ENCODE data around the gene LGALS3. TPM values are rescaled to one million over a fixed set of nuclear protein-coding genes. Genes with fewer than 3 reads are reported as not detected.

LGALS3 gene
- total RNA-seq, 4 donors from 2014 or later, result 242 to 1,284 (median 1,203) TPM

DNA sequence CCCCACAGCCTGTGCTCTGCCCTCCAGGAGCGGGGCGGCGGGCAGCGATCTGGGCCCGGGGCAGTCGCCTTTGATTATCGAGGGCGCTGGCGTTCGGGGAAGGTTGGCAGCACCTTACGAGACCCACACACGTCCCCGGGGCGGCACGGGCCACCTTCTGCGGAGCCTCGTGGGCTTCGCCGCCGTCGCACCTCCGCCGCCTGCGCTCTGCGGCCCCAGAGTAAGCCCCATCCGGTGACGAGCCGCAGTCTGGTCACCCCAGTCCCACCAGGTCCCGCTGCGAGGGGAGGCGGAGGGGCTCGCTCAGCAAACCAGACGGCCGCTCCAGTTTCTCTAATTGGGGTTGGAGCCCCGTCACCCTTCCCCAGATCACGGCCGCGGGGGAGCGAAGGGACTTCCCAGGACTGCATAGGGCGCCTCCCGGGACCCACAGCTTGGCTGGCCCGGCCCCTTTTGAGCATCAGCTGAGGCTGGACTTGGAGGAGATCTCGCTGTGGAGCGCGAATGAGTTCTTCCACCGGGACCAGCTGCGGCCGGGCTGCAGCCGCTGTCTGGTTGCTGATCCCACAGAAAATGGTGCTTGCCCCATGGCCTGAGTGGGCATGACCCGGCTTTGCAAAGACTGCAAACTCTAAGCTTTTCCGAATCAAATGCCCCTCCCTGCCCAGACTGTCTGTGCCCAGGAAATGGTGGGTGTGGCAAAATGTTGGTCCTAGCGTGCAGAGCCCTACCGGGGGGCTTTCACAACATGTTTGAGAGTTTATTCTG lies 560 bp downstream of the LGALS3 start:
- peak overlapping the region; percentile 83 to 99 (median 94) for H3K27ac ChIP-seq
- peaks cover 0 to 48% (median 13%) of the 10 kb centered on the region in 4 donors for H3K4me1 ChIP-seq
- DNase-seq, result peak; percentile 52 to 76 (median 74)
- H3K9me3 ChIP-seq, result no peaks in the 10 kb centered on the region
- no peak for TF ChIP-seq POLR2A (IDR thresholded peaks at IDR 0.05)
- TF ChIP-seq, protein P1, sequence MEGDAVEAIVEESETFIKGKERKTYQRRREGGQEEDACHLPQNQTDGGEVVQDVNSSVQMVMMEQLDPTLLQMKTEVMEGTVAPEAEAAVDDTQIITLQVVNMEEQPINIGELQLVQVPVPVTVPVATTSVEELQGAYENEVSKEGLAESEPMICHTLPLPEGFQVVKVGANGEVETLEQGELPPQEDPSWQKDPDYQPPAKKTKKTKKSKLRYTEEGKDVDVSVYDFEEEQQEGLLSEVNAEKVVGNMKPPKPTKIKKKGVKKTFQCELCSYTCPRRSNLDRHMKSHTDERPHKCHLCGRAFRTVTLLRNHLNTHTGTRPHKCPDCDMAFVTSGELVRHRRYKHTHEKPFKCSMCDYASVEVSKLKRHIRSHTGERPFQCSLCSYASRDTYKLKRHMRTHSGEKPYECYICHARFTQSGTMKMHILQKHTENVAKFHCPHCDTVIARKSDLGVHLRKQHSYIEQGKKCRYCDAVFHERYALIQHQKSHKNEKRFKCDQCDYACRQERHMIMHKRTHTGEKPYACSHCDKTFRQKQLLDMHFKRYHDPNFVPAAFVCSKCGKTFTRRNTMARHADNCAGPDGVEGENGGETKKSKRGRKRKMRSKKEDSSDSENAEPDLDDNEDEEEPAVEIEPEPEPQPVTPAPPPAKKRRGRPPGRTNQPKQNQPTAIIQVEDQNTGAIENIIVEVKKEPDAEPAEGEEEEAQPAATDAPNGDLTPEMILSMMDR (IDR thresholded peaks at IDR 0.05), result no peak
- H3K36me3 ChIP-seq, result peaks cover 0 to 21% (median 0%) of the 10 kb centered on the region in 3 donors
- peak overlapping the region; percentile 68 to 96 (median 80) for H3K4me3 ChIP-seq
- no peaks in the 10 kb centered on the region for H3K27me3 ChIP-seq

DNA sequence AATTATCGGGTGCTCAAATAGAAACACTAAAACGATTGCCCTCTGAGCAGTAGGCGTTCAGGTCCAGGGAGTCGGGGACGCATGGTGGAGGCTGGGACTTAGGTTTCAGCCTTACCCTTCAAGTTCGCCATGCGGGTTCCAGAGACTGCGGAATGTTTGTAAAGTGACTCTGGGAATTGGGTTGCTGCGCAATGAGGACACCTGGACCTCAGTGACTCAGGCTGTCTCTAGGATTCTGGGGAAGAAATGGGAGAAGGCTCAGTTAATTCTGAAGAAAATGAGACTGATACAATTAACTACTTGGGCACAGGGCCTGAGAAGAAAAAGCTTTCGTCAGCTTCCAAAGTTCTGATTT lies 1.1 kb downstream of the LGALS3 start:
- H3K27me3 ChIP-seq, result no peaks in the 10 kb centered on the region
- TF ChIP-seq, protein P1 (IDR thresholded peaks at IDR 0.05), result no peak
- peak in 1 of 2 donors; percentile 11 for TF ChIP-seq POLR2A (IDR thresholded peaks at IDR 0.05)
- peak overlapping the region; percentile 83 to 99 (median 94) for H3K27ac ChIP-seq
- peaks cover 0 to 21% (median 0%) of the 10 kb centered on the region in 3 donors for H3K36me3 ChIP-seq
- no peak for DNase-seq
- peaks cover 0 to 47% (median 10%) of the 10 kb centered on the region in 4 donors for H3K4me1 ChIP-seq
- peak overlapping the region; percentile 68 to 96 (median 80) for H3K4me3 ChIP-seq
- no peaks in the 10 kb centered on the region for H3K9me3 ChIP-seq

DNA sequence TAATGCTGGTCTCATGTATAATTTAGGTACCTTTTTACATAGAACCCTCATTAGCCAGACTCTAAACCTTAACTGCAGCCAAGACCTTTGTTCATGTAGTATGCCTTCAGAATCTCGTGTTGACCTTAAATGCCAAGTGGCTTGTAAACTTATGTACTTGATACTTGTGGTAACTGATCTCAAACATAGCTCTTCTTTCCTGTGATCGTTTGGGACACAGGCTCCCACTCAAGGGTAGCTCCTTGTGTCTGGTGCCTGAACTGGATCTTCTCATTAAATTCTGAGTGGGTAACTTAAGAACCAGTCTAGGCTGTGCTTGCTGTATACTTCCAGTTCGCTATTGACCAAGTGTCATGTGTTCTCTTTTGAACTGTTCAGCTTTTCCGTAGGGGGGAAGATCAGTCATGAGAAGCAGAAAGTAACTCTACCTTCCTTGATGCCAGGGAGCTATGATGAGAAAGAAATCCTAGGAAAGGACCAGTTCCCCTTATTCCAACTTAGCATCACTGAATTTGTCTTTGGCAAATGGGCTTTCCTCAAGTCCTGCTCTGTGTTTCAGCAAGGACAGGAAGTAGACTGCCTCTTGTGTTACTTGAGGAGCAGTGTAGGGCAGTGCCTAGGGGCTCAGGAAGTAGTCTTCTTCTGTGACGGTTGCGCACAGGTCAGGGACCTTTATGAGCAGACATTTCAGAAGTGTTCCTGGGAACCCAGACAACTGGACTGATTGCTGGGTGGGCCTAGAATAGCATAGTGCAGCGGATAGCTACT lies 2.5 kb downstream of the LGALS3 start:
- peak in 1 of 3 donors; percentile 65 for DNase-seq
- TF ChIP-seq, protein P1 (IDR thresholded peaks at IDR 0.05), result peak in 1 of 6 experiments; percentile 15
- peak in 1 of 2 donors; percentile 48 for TF ChIP-seq POLR2A (IDR thresholded peaks at IDR 0.05)
- H3K4me1 ChIP-seq, result peaks cover 0 to 46% (median 3%) of the 10 kb centered on the region in 4 donors
- H3K4me3 ChIP-seq, result peak overlapping the region in 3 of 4 donors; percentile 69 to 96 (median 91)
- H3K36me3 ChIP-seq, result peaks cover 0 to 21% (median 0%) of the 10 kb centered on the region in 3 donors
- H3K27ac ChIP-seq, result peak overlapping the region in 3 of 4 donors; percentile 90 to 99 (median 97)
- H3K9me3 ChIP-seq, result no peaks in the 10 kb centered on the region
- no peaks in the 10 kb centered on the region for H3K27me3 ChIP-seq

DNA sequence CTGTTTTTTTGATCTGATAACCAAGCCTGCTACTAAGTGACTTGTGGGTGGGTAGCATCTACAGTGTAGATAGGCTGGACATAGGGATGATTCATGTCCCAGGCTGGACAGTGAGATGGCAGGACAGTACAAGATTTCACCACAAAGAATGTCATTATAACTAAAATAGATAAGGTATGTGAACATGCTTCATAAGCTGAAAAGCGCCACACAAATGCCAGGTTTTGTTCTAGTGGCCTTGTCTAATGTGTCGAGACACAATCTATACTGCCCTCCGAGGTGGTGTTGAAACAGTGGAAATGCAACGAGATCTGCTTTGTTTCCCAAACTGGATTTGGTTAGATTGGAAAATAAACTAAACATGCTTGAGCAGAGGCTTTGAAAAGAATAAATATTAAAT lies 4.4 kb downstream of the LGALS3 start:
- H3K27ac ChIP-seq, result peak overlapping the region in 2 of 4 donors; percentile 6 to 97

DNA sequence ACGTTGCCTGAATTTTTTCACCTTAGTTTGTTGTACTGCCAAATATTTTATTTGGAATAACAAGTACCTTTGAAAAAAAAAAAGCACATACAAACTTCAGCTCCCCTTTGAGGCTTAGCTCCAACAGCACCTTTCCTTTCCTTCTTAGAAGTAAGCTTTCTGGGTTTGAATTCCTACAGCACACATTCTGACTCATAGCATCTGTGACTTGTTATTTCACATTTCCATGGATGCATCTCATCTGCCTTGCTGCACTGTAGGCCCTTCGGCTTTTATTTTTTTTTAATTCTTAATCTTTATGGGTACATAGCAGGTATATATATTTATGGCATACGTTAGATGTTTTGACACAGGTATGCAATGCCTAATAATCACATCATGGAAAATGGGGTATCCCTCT lies 7.2 kb downstream of the LGALS3 start:
- no peak for DNase-seq
- H3K36me3 ChIP-seq, result peaks cover 0 to 63% (median 0%) of the 10 kb centered on the region in 3 donors
- H3K27ac ChIP-seq, result peak overlapping the region in 2 of 4 donors; percentile 54 to 65
- H3K4me3 ChIP-seq, result peak overlapping the region in 1 of 4 donors; percentile 0
- no peak for TF ChIP-seq POLR2A (IDR thresholded peaks at IDR 0.05)
- TF ChIP-seq, protein P1 (IDR thresholded peaks at IDR 0.05), result no peak
- H3K27me3 ChIP-seq, result no peaks in the 10 kb centered on the region
- H3K4me1 ChIP-seq, result peaks cover 0 to 59% (median 0%) of the 10 kb centered on the region in 4 donors
- H3K9me3 ChIP-seq, result no peaks in the 10 kb centered on the region

More for the DNA sequence above, 4.4 kb downstream of the LGALS3 start:
- peak overlapping the region in 2 of 4 donors; percentile 91 to 96 for H3K4me3 ChIP-seq
- no peaks in the 10 kb centered on the region for H3K9me3 ChIP-seq
- H3K4me1 ChIP-seq, result peaks cover 0 to 58% (median 3%) of the 10 kb centered on the region in 4 donors
- peaks cover 0 to 34% (median 0%) of the 10 kb centered on the region in 3 donors for H3K36me3 ChIP-seq
- no peaks in the 10 kb centered on the region for H3K27me3 ChIP-seq
- TF ChIP-seq, protein P1 (IDR thresholded peaks at IDR 0.05), result peak in 3 of 6 experiments; percentile 21 to 54 (median 49)
- no peak for TF ChIP-seq POLR2A (IDR thresholded peaks at IDR 0.05)
- DNase-seq, result no peak

Data from Peyer's patch (tissue), 4 donors.